ENCODE measurements around the gene CD59.

Gene CD59

GRCh38 chr11:33668468-33668825 is 67.8 kb downstream of the CD59 start:
- no peak overlapping the region for H2AFZ ChIP-seq (ENCODE audit: low read length)
- no peaks in the 10 kb centered on the region for H3K27me3 ChIP-seq (ENCODE audit: insufficient read depth, low read length, poor library complexity, severe bottlenecking)
- TF ChIP-seq CTCF (conservative IDR thresholded peaks at IDR 0.05; ENCODE audit: low read length) (no peak), EZH2phosphoT487 (IDR thresholded peaks at IDR 0.05; ENCODE audit: borderline replicate concordance) (no peak)
- no peaks in the 10 kb centered on the region for H3K79me2 ChIP-seq (ENCODE audit: insufficient read depth, low read length)
- H3F3A ChIP-seq (ENCODE audit: low read depth): no peaks in the 10 kb centered on the region
- H3K9ac ChIP-seq (ENCODE audit: low read depth, low read length, poor library complexity, severe bottlenecking): no peak overlapping the region
- no peak overlapping the region for H3K4me2 ChIP-seq (ENCODE audit: low read depth, low read length, poor library complexity, severe bottlenecking)
- H3K4me1 ChIP-seq (ENCODE audit: insufficient read depth, low read length, poor library complexity, severe bottlenecking): no peaks in the 10 kb centered on the region
- H3K9me2 ChIP-seq (replicated peaks; ENCODE audit: low read depth, low read length): no peaks in the 10 kb centered on the region
- H3K9me3 ChIP-seq (ENCODE audit: insufficient read depth, low read depth, low read length): no peaks in the 10 kb centered on the region
- no peak overlapping the region for H3K4me3 ChIP-seq (ENCODE audit: low read length, poor library complexity, severe bottlenecking)
- no peaks in the 10 kb centered on the region for H3K36me3 ChIP-seq (ENCODE audit: insufficient read depth, low read length)
- H4K20me1 ChIP-seq (ENCODE audit: insufficient read depth, low read length, poor library complexity, severe bottlenecking): no peaks in the 10 kb centered on the region

- Histone ChIP-seq H3K4me3 (ENCODE audit: low read length, poor library complexity, severe bottlenecking) (no peak overlapping the region), H3K4me2 (ENCODE audit: low read depth, low read length, poor library complexity, severe bottlenecking) (no peak overlapping the region)
Observed at GRCh38 chr11:33667819-33668467, 68.3 kb downstream of the CD59 start.

GRCh38 chr11:33665350-33666106 is 70.7 kb downstream of the CD59 start:
- H3K79me2 ChIP-seq (ENCODE audit: insufficient read depth, low read length): no peaks in the 10 kb centered on the region
- no peaks in the 10 kb centered on the region for H4K20me1 ChIP-seq (ENCODE audit: insufficient read depth, low read length, poor library complexity, severe bottlenecking)
- no peaks in the 10 kb centered on the region for H3K36me3 ChIP-seq (ENCODE audit: insufficient read depth, low read length)
- TF ChIP-seq CTCF (conservative IDR thresholded peaks at IDR 0.05; ENCODE audit: low read length) (no peak), EZH2phosphoT487 (IDR thresholded peaks at IDR 0.05; ENCODE audit: borderline replicate concordance) (no peak)
- no peak overlapping the region for H2AFZ ChIP-seq (ENCODE audit: low read length)
- no peaks in the 10 kb centered on the region for H3K27me3 ChIP-seq (ENCODE audit: insufficient read depth, low read length, poor library complexity, severe bottlenecking)
- no peaks in the 10 kb centered on the region for H3K9me2 ChIP-seq (replicated peaks; ENCODE audit: low read depth, low read length)
- no peak overlapping the region for H3K9ac ChIP-seq (ENCODE audit: low read depth, low read length, poor library complexity, severe bottlenecking)
- H3K9me3 ChIP-seq (ENCODE audit: insufficient read depth, low read depth, low read length): no peaks in the 10 kb centered on the region
- H3F3A ChIP-seq (ENCODE audit: low read depth): no peaks in the 10 kb centered on the region
- no peaks in the 10 kb centered on the region for H3K4me1 ChIP-seq (ENCODE audit: insufficient read depth, low read length, poor library complexity, severe bottlenecking)
- no peak overlapping the region for H3K4me3 ChIP-seq (ENCODE audit: low read length, poor library complexity, severe bottlenecking)
- no peak overlapping the region for H3K4me2 ChIP-seq (ENCODE audit: low read depth, low read length, poor library complexity, severe bottlenecking)

More at GRCh38 chr11:33667819-33668467, 68.3 kb downstream of the CD59 start:
- Histone ChIP-seq H3K27me3 (ENCODE audit: insufficient read depth, low read length, poor library complexity, severe bottlenecking) (no peaks in the 10 kb centered on the region), H4K20me1 (ENCODE audit: insufficient read depth, low read length, poor library complexity, severe bottlenecking) (no peaks in the 10 kb centered on the region), H3K4me1 (ENCODE audit: insufficient read depth, low read length, poor library complexity, severe bottlenecking) (no peaks in the 10 kb centered on the region), H2AFZ (ENCODE audit: low read length) (no peak overlapping the region), H3K79me2 (ENCODE audit: insufficient read depth, low read length) (no peaks in the 10 kb centered on the region), H3F3A (ENCODE audit: low read depth) (no peaks in the 10 kb centered on the region), H3K9me3 (ENCODE audit: insufficient read depth, low read depth, low read length) (no peaks in the 10 kb centered on the region), H3K9ac (ENCODE audit: low read depth, low read length, poor library complexity, severe bottlenecking) (no peak overlapping the region), H3K9me2 (replicated peaks; ENCODE audit: low read depth, low read length) (no peaks in the 10 kb centered on the region), H3K36me3 (ENCODE audit: insufficient read depth, low read length) (no peaks in the 10 kb centered on the region)
- TF ChIP-seq CTCF (conservative IDR thresholded peaks at IDR 0.05; ENCODE audit: low read length): no peak
- TF ChIP-seq EZH2phosphoT487 (IDR thresholded peaks at IDR 0.05; ENCODE audit: borderline replicate concordance): no peak

Data from Loucy (cell line).